ENCODE results near the gene DNTTIP2.

GRCh38 chr1:93871366-93871765 is 7.6 kb downstream of the DNTTIP2 start:
- TF ChIP-seq CTCF (IDR thresholded peaks at IDR 0.05; ENCODE audit: low read depth, low read length) = no peak
- no peak for TF ChIP-seq POLR2A (IDR thresholded peaks at IDR 0.05; ENCODE audit: extremely low read depth, insufficient read length)

Data from NB4 (cell line).